Measurements from ENCODE around the gene AKR1A1. TPM values are rescaled to one million over a fixed set of nuclear protein-coding genes. Genes with fewer than 3 reads are reported as not detected.

Gene AKR1A1
- total and polyA plus RNA-seq, 2 donors (not counting 3 experiments of a cell fraction or from before 2014, with no cell fraction given), result 172 to 227 TPM

DNA sequence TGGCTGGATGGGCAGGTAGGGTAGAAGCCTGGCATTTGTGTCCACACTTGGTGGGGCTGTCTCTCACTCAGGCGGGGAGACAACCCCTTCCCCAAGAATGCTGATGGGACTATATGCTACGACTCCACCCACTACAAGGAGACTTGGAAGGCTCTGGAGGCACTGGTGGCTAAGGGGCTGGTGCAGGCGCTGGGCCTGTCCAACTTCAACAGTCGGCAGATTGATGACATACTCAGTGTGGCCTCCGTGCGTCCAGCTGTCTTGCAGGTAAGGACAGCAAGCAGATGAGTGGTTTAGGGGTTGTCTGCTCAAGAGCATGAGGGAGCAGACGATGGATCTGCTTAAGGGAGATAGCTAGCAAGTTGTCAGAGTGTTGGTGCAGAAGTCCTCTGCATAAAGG, 17.3 kb downstream of the AKR1A1 start:
- H2AFZ ChIP-seq (ENCODE audit: low read depth, low read length), result no peak overlapping the region
- H3K27me3 ChIP-seq (ENCODE audit: control insufficient read depth in 2 of 2, insufficient read depth in 2 of 2, low read length in 2 of 2), result no peaks in the 10 kb centered on the region
- H3K4me1 ChIP-seq (ENCODE audit: control insufficient read depth, extremely low read depth, insufficient read depth, low read length), result no peaks in the 10 kb centered on the region
- ChIA-PET CTCF (interaction anchor here (0.9 to 9.0 kb wide), 13 partner anchors 9 to 553 kb away, joined by 3 to 148 read pairs (median 17); partner anchors contain the start of genes AKR1A1, PRDX1 and TESK2), POLR2A (interaction anchor here (1.3 to 6.6 kb wide), 2 partner anchors 17 to 47 kb away, joined by 5 to 49 read pairs; partner anchors contain the start of gene PRDX1)
- dilution Hi-C loops (cut with MboI; ENCODE audit: extremely low pct_ligation_motif_present, low sequenced_read_pairs), result no loop called here
- no TSS peak for BruUV-seq (replicated peaks)
- FAIRE-seq, result no peak
- H3K36me3 ChIP-seq (ENCODE audit: control insufficient read depth in 2 of 2, extremely low read depth in 1 of 2, insufficient read depth in 2 of 2, low read length in 2 of 2), result peaks cover 7 to 20% of the 10 kb centered on the region in 2 experiments
- intact Hi-C loops (cut with micrococcal nuclease), result no loop called here
- peaks cover 2% of the 10 kb centered on the region for H3K79me2 ChIP-seq (ENCODE audit: control insufficient read depth, insufficient read depth, low read length)
- H3K4me2 ChIP-seq (ENCODE audit: insufficient read depth, low read length), result no peak overlapping the region
- H3K4me3 ChIP-seq (replicated peaks in 1 of 3; ENCODE audit: insufficient read depth in 1 of 3, low read depth in 1 of 3, low read length in 3 of 3), result no peak overlapping the region
- H3K9ac ChIP-seq (replicated peaks; ENCODE audit: extremely low read depth, insufficient read depth, low read length), result no peak overlapping the region
- no peak overlapping the region for H3K27ac ChIP-seq (ENCODE audit: insufficient read depth, low read depth, low read length)
- no peaks in the 10 kb centered on the region for H4K20me1 ChIP-seq (replicated peaks; ENCODE audit: control insufficient read depth, extremely low read depth, insufficient read depth, low read length)
- TF ChIP-seq, protein P1, sequence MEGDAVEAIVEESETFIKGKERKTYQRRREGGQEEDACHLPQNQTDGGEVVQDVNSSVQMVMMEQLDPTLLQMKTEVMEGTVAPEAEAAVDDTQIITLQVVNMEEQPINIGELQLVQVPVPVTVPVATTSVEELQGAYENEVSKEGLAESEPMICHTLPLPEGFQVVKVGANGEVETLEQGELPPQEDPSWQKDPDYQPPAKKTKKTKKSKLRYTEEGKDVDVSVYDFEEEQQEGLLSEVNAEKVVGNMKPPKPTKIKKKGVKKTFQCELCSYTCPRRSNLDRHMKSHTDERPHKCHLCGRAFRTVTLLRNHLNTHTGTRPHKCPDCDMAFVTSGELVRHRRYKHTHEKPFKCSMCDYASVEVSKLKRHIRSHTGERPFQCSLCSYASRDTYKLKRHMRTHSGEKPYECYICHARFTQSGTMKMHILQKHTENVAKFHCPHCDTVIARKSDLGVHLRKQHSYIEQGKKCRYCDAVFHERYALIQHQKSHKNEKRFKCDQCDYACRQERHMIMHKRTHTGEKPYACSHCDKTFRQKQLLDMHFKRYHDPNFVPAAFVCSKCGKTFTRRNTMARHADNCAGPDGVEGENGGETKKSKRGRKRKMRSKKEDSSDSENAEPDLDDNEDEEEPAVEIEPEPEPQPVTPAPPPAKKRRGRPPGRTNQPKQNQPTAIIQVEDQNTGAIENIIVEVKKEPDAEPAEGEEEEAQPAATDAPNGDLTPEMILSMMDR (IDR thresholded peaks at IDR 0.05; ENCODE audit: extremely low read depth in 1 of 2, insufficient read depth in 1 of 2, low read depth in 1 of 2, low read length in 2 of 2), result no peak
- TF ChIP-seq MYC (IDR thresholded peaks at IDR 0.05; ENCODE audit: low read depth, low read length) (no peak), JUN (IDR thresholded peaks at IDR 0.05; ENCODE audit: borderline replicate concordance, insufficient read depth, insufficient read length, low read depth) (no peak), EZH2 (IDR thresholded peaks at IDR 0.05; ENCODE audit: borderline replicate concordance, low read depth, low read length, severe bottlenecking) (no peak), GATA2 (IDR thresholded peaks at IDR 0.05; ENCODE audit: insufficient read depth, insufficient read length, low read depth, low read length) (no peak)
- TF ChIP-seq, protein P2, sequence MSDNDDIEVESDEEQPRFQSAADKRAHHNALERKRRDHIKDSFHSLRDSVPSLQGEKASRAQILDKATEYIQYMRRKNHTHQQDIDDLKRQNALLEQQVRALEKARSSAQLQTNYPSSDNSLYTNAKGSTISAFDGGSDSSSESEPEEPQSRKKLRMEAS (IDR thresholded peaks at IDR 0.05; ENCODE audit: insufficient read depth, insufficient read length), result no peak
- no peak for DNase-seq (ENCODE audit: low read depth, low spot score)
- no peaks in the 10 kb centered on the region for H3K9me3 ChIP-seq (replicated peaks; ENCODE audit: control insufficient read depth, insufficient read depth, low read length)
- H3K9me1 ChIP-seq (replicated peaks; ENCODE audit: control insufficient read depth, extremely low read depth, insufficient read depth, low read length), result no peaks in the 10 kb centered on the region

Measured in endothelial cell of umbilical vein (primary cell).